Measurements from ENCODE around the gene RFPL3.
"Not testable (repeated sequence)": the region's sequence is repeated elsewhere in the genome, so short reads cannot be mapped to it uniquely, and the experiment has no call there.

Gene RFPL3

GRCh38 chr22:32355760-32356159, 1.9 kb upstream of the RFPL3 start:
- Mint-ChIP-seq H3K4me1 (ENCODE audit: low read depth) (no peaks in the 10 kb centered on the region), H3K9me3 (ENCODE audit: low read depth) (no peaks in the 10 kb centered on the region), H3K27ac (no peak overlapping the region), H3K27me3 (peaks cover 3% of the 10 kb centered on the region), H3K4me3 (no peak overlapping the region), H3K36me3 (peaks cover 6% of the 10 kb centered on the region)

GRCh38 chr22:32360096-32360495, 2.4 kb downstream of the RFPL3 start:
- not testable (repeated sequence) for H3K27me3 Mint-ChIP-seq; H3K36me3 Mint-ChIP-seq; H3K4me1 Mint-ChIP-seq (ENCODE audit: low read depth); H3K27ac Mint-ChIP-seq; H3K9me3 Mint-ChIP-seq (ENCODE audit: low read depth); H3K4me3 Mint-ChIP-seq

GRCh38 chr22:32361257-32361656, 3.6 kb downstream of the RFPL3 start:
- Mint-ChIP-seq H3K27me3 (no peaks in the 10 kb centered on the region), H3K9me3 (ENCODE audit: low read depth) (no peaks in the 10 kb centered on the region), H3K27ac (no peak overlapping the region)

GRCh38 chr22:32364210-32364609, 6.5 kb downstream of the RFPL3 start:
- no peaks in the 10 kb centered on the region for H3K9me3 Mint-ChIP-seq (ENCODE audit: low read depth)
- no peak overlapping the region for H3K27ac Mint-ChIP-seq
- H3K27me3 Mint-ChIP-seq = no peaks in the 10 kb centered on the region
- H3K4me3 Mint-ChIP-seq = no peak overlapping the region
- no peaks in the 10 kb centered on the region for H3K4me1 Mint-ChIP-seq (ENCODE audit: low read depth)
- peaks cover 17% of the 10 kb centered on the region for H3K36me3 Mint-ChIP-seq

More at GRCh38 chr22:32361257-32361656, 3.6 kb downstream of the RFPL3 start:
- H3K36me3 Mint-ChIP-seq = peaks cover 6% of the 10 kb centered on the region
- H3K4me3 Mint-ChIP-seq = no peak overlapping the region
- no peaks in the 10 kb centered on the region for H3K4me1 Mint-ChIP-seq (ENCODE audit: low read depth)

GRCh38 chr22:32375678-32376450, 18.2 kb downstream of the RFPL3 start:
- H3K4me1 Mint-ChIP-seq (ENCODE audit: low read depth) = no peaks in the 10 kb centered on the region
- H3K9me3 Mint-ChIP-seq (ENCODE audit: low read depth) = no peaks in the 10 kb centered on the region
- H3K27me3 Mint-ChIP-seq = no peaks in the 10 kb centered on the region
- no peak overlapping the region for H3K4me3 Mint-ChIP-seq
- no peak overlapping the region for H3K27ac Mint-ChIP-seq
- H3K36me3 Mint-ChIP-seq = peaks cover 2% of the 10 kb centered on the region

GRCh38 chr22:32376681-32377080, 19.0 kb downstream of the RFPL3 start:
- Mint-ChIP-seq H3K4me1 (ENCODE audit: low read depth) (no peaks in the 10 kb centered on the region), H3K4me3 (no peak overlapping the region), H3K27ac (no peak overlapping the region), H3K9me3 (ENCODE audit: low read depth) (no peaks in the 10 kb centered on the region), H3K36me3 (peaks cover 2% of the 10 kb centered on the region), H3K27me3 (no peaks in the 10 kb centered on the region)

- no peaks in the 10 kb centered on the region for H3K9me3 Mint-ChIP-seq (ENCODE audit: low read depth)
- H3K27ac Mint-ChIP-seq = no peak overlapping the region
- H3K4me1 Mint-ChIP-seq (ENCODE audit: low read depth) = no peaks in the 10 kb centered on the region
- no peak overlapping the region for H3K4me3 Mint-ChIP-seq
- peaks cover 2% of the 10 kb centered on the region for H3K36me3 Mint-ChIP-seq
- no peaks in the 10 kb centered on the region for H3K27me3 Mint-ChIP-seq
These were observed 21.1 kb downstream of the RFPL3 start for GRCh38 chr22:32378707-32379272.

GRCh38 chr22:32380991-32381390, 23.3 kb downstream of the RFPL3 start:
- H3K4me1 Mint-ChIP-seq (ENCODE audit: low read depth) = no peaks in the 10 kb centered on the region
- no peaks in the 10 kb centered on the region for H3K27me3 Mint-ChIP-seq
- H3K9me3 Mint-ChIP-seq (ENCODE audit: low read depth) = no peaks in the 10 kb centered on the region
- no peak overlapping the region for H3K27ac Mint-ChIP-seq
- H3K4me3 Mint-ChIP-seq = no peak overlapping the region
- H3K36me3 Mint-ChIP-seq = peaks cover 2% of the 10 kb centered on the region

- Mint-ChIP-seq H3K4me1 (ENCODE audit: low read depth) (no peaks in the 10 kb centered on the region), H3K36me3 (peaks cover 7% of the 10 kb centered on the region), H3K9me3 (ENCODE audit: low read depth) (no peaks in the 10 kb centered on the region), H3K27me3 (no peaks in the 10 kb centered on the region), H3K27ac (no peak overlapping the region), H3K4me3 (no peak overlapping the region)
These were observed 28.0 kb downstream of the RFPL3 start for GRCh38 chr22:32385681-32386080.

GRCh38 chr22:32389685-32390084, 32.0 kb downstream of the RFPL3 start:
- Mint-ChIP-seq H3K4me3 (no peak overlapping the region), H3K36me3 (peaks cover 10% of the 10 kb centered on the region), H3K27me3 (no peaks in the 10 kb centered on the region), H3K27ac (peak overlapping the region; percentile 41), H3K9me3 (ENCODE audit: low read depth) (no peaks in the 10 kb centered on the region), H3K4me1 (ENCODE audit: low read depth) (no peaks in the 10 kb centered on the region)

GRCh38 chr22:32395107-32395506, 37.4 kb downstream of the RFPL3 start:
- H3K4me3 Mint-ChIP-seq = no peak overlapping the region
- peak overlapping the region; percentile 52 for H3K27ac Mint-ChIP-seq
- H3K4me1 Mint-ChIP-seq (ENCODE audit: low read depth) = no peaks in the 10 kb centered on the region
- H3K9me3 Mint-ChIP-seq (ENCODE audit: low read depth) = no peaks in the 10 kb centered on the region
- H3K36me3 Mint-ChIP-seq = peaks cover 3% of the 10 kb centered on the region
- H3K27me3 Mint-ChIP-seq = no peaks in the 10 kb centered on the region

- no peaks in the 10 kb centered on the region for H3K27me3 Mint-ChIP-seq
- peaks cover 3% of the 10 kb centered on the region for H3K36me3 Mint-ChIP-seq
These were observed 38.6 kb downstream of the RFPL3 start for GRCh38 chr22:32396255-32396654.

GRCh38 chr22:32396746-32397145, 39.1 kb downstream of the RFPL3 start:
- H3K27me3 Mint-ChIP-seq = no peaks in the 10 kb centered on the region
- peaks cover 4% of the 10 kb centered on the region for H3K36me3 Mint-ChIP-seq
- H3K4me1 Mint-ChIP-seq (ENCODE audit: low read depth) = no peaks in the 10 kb centered on the region
- no peaks in the 10 kb centered on the region for H3K9me3 Mint-ChIP-seq (ENCODE audit: low read depth)
- no peak overlapping the region for H3K4me3 Mint-ChIP-seq
- no peak overlapping the region for H3K27ac Mint-ChIP-seq

More at GRCh38 chr22:32396255-32396654, 38.6 kb downstream of the RFPL3 start:
- Mint-ChIP-seq H3K4me3 (no peak overlapping the region), H3K27ac (no peak overlapping the region), H3K4me1 (ENCODE audit: low read depth) (no peaks in the 10 kb centered on the region), H3K9me3 (ENCODE audit: low read depth) (no peaks in the 10 kb centered on the region)

- Mint-ChIP-seq H3K36me3 (peaks cover 2% of the 10 kb centered on the region), H3K9me3 (ENCODE audit: low read depth) (no peaks in the 10 kb centered on the region), H3K27ac (no peak overlapping the region)
These were observed 43.8 kb downstream of the RFPL3 start for GRCh38 chr22:32401486-32401885.

GRCh38 chr22:32404021-32404420, 46.4 kb downstream of the RFPL3 start:
- no peak overlapping the region for H3K4me3 Mint-ChIP-seq
- H3K36me3 Mint-ChIP-seq = peaks cover 8% of the 10 kb centered on the region
- no peaks in the 10 kb centered on the region for H3K27me3 Mint-ChIP-seq
- no peaks in the 10 kb centered on the region for H3K9me3 Mint-ChIP-seq (ENCODE audit: low read depth)
- peaks cover 18% of the 10 kb centered on the region for H3K4me1 Mint-ChIP-seq (ENCODE audit: low read depth)
- no peak overlapping the region for H3K27ac Mint-ChIP-seq

More at GRCh38 chr22:32401486-32401885, 43.8 kb downstream of the RFPL3 start:
- no peaks in the 10 kb centered on the region for H3K4me1 Mint-ChIP-seq (ENCODE audit: low read depth)
- H3K4me3 Mint-ChIP-seq = no peak overlapping the region
- no peaks in the 10 kb centered on the region for H3K27me3 Mint-ChIP-seq

- peaks cover 6% of the 10 kb centered on the region for H3K36me3 Mint-ChIP-seq
- peaks cover 45% of the 10 kb centered on the region for H3K4me1 Mint-ChIP-seq (ENCODE audit: low read depth)
- no peaks in the 10 kb centered on the region for H3K27me3 Mint-ChIP-seq
- H3K4me3 Mint-ChIP-seq = peak overlapping the region; percentile 1
- no peaks in the 10 kb centered on the region for H3K9me3 Mint-ChIP-seq (ENCODE audit: low read depth)
- H3K27ac Mint-ChIP-seq = no peak overlapping the region
These were observed 49.6 kb downstream of the RFPL3 start for GRCh38 chr22:32407312-32407711.

Data from activated naive CD8-positive, alpha-beta T cell (primary cell).